Keratinocyte (primary cell): ENCODE data around the gene CCDC88B. TPM values are rescaled to one million over a fixed set of nuclear protein-coding genes. Genes with fewer than 3 reads are reported as not detected.

Experiments
- DNase-seq: peaks from one replicate; pipeline ENCODE4 v3.0.0-alpha.2; 2011; ENCODE audit warnings: low read depth, missing footprints, low spot score
- FAIRE-seq: peaks from 2 replicates; lab custom pipeline; 2011; peaks lifted over from hg19 to GRCh38; lab: Jason Lieb, UNC
- H2AFZ ChIP-seq: 2 replicates; pipeline ENCODE4 v1.6.0; 2012; ENCODE audit warnings: low read length, control low read depth, inconsistent platforms; ENCODE audit not compliant: control insufficient read depth
- H3K27ac ChIP-seq: 2 replicates; pipeline ENCODE4 v1.5.1; 2011; ENCODE audit warnings: low read length; ENCODE audit not compliant: control insufficient read depth, insufficient read depth
- H3K27me3 ChIP-seq: 3 replicates; pipeline ENCODE4 v1.6.0; 2011; ENCODE audit warnings: low read length; ENCODE audit not compliant: control insufficient read depth, insufficient read depth; ENCODE audit errors: extremely low read depth
- H3K36me3 ChIP-seq, 2 experiments: 2 replicates in 1 of 2; 3 replicates in 1 of 2; pipeline ENCODE4 v1.5.1; 2011; ENCODE audit warnings: low read length in 2 of 2, mild to moderate bottlenecking in 1 of 2; ENCODE audit not compliant: control insufficient read depth in 2 of 2, insufficient read depth in 2 of 2; ENCODE audit errors: extremely low read depth in 1 of 2
- H3K4me1 ChIP-seq: 3 replicates; pipeline ENCODE4 v1.5.1; 2011; ENCODE audit warnings: low read length; ENCODE audit not compliant: control insufficient read depth, insufficient read depth; ENCODE audit errors: extremely low read depth
- H3K4me2 ChIP-seq: 3 replicates; pipeline ENCODE4 v1.6.0; 2011; ENCODE audit warnings: low read depth, low read length; ENCODE audit not compliant: control insufficient read depth, insufficient read depth; ENCODE audit errors: extremely low read depth
- H3K4me3 ChIP-seq, 3 experiments: fragments of 200-600 bp in 1 of 3; sonication (generic) in 1 of 3; 2 replicates in 2 of 3; 3 replicates in 1 of 3; pipeline ENCODE4 v1.5.1; 2011 to 2016; ENCODE audit warnings: low read length in 3 of 3, mild to moderate bottlenecking in 3 of 3, control low read depth in 2 of 3, inconsistent platforms in 1 of 3, low read depth in 1 of 3, mixed read lengths in 1 of 3, mixed run types in 1 of 3, moderate library complexity in 1 of 3; ENCODE audit not compliant: control insufficient read depth in 2 of 3, insufficient read depth in 2 of 3; ENCODE audit errors: extremely low read depth in 1 of 3
- H3K79me2 ChIP-seq: 2 replicates; pipeline ENCODE4 v1.6.0; 2012; ENCODE audit warnings: low read length; ENCODE audit not compliant: control insufficient read depth, insufficient read depth
- H3K9ac ChIP-seq: 3 replicates; pipeline ENCODE4 v1.6.0; 2011; ENCODE audit warnings: low read length; ENCODE audit not compliant: control insufficient read depth, insufficient read depth; ENCODE audit errors: extremely low read depth
- H3K9me1 ChIP-seq: 3 replicates; pipeline ENCODE4 v1.6.0; 2011; ENCODE audit warnings: low read length; ENCODE audit not compliant: control insufficient read depth, insufficient read depth; ENCODE audit errors: extremely low read depth
- H3K9me3 ChIP-seq: 2 replicates; pipeline ENCODE4 v1.5.1; 2012; ENCODE audit warnings: low read depth, low read length; ENCODE audit not compliant: control insufficient read depth
- H4K20me1 ChIP-seq: 3 replicates; pipeline ENCODE4 v1.6.0; 2011; ENCODE audit warnings: low read length; ENCODE audit not compliant: control insufficient read depth, insufficient read depth; ENCODE audit errors: extremely low read depth
- EZH2 ChIP-seq: IDR thresholded peaks from one replicate; pipeline ENCODE4 v1.6.1; 2012; ENCODE audit warnings: inconsistent platforms, mild to moderate bottlenecking, low read length, moderate library complexity
- dilution Hi-C: fragments of 300-500 bp; cut with MboI; formaldehyde crosslinking; loops from one replicate; pipeline ENCODE4 v1.7.0; 2020; ENCODE audit warnings: low sequenced_read_pairs; ENCODE audit not compliant: extremely low pct_ligation_motif_present
- polyA plus RNA-seq, 5 experiments: library from polyadenylated mRNA; depleted of rRNA in 3 of 5; stranded (reverse) in 3 of 5; stranded (forward) in 1 of 5; unstranded in 1 of 5; fragments of >200 nt; gene quantifications; 1 replicate in 1 of 5; 2 replicates in 3 of 5; 3 replicates in 1 of 5; pipeline versions ENCODE4 v1.2.1 to v1.2.3, GENCODE V29; 2011 to 2012; ENCODE audit warnings: missing spikeins in 2 of 5, low read depth in 1 of 5, low replicate concordance in 1 of 5
- TF ChIP-seq, protein P1 (sequence below), 3 experiments: IDR thresholded peaks in 1 of 3; conservative IDR thresholded peaks in 1 of 3; optimal IDR thresholded peaks in 1 of 3; 2 replicates in 2 of 3; 3 replicates in 1 of 3; pipeline versions ENCODE3 to v1.5.1; 2011; ENCODE audit warnings: low read length in 3 of 3, mild to moderate bottlenecking in 3 of 3, moderate library complexity in 2 of 3, control low read depth in 1 of 3, inconsistent platforms in 1 of 3; ENCODE audit not compliant: insufficient read depth in 2 of 3; ENCODE audit errors: extremely low read depth in 1 of 3

The CCDC88B gene
- polyA plus RNA-seq, 1 donor (not counting 4 experiments of a cell fraction or from before 2014, with no cell fraction given), result 3.7 TPM

DNA sequence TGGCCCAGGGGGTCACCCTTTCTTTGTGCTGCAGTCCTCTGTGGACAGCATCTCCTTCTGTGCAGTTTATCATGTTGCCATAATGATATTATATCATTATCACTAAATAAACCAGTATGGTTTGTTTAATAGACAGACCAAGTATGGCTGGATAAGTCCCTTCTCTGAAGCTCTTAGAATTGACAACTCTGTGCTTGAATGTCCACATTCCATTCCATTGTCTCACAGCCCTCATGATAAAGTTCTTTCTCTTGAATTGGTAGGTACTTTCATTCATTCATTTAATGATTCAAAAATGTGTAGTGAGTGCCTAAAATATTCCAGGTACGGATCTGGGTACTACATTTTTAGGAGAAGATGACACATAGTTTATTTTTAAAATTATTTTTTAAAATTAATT lies 26.7 kb downstream of the CCDC88B start:
- Histone ChIP-seq H2AFZ (no peak overlapping the region), H4K20me1 (peaks cover 9% of the 10 kb centered on the region), H3K27ac (no peak overlapping the region), H3K79me2 (peaks cover 14% of the 10 kb centered on the region), H3K9ac (no peak overlapping the region), H3K27me3 (no peaks in the 10 kb centered on the region), H3K9me3 (no peaks in the 10 kb centered on the region), H3K4me3 (no peak overlapping the region), H3K4me1 (peaks cover 7% of the 10 kb centered on the region), H3K36me3 (peaks cover 40% of the 10 kb centered on the region in 2 experiments), H3K9me1 (no peaks in the 10 kb centered on the region), H3K4me2 (no peak overlapping the region)
- dilution Hi-C loops, result no loop called here
- FAIRE-seq (peak; percentile 69), DNase-seq (no peak)
- TF ChIP-seq, protein P1, sequence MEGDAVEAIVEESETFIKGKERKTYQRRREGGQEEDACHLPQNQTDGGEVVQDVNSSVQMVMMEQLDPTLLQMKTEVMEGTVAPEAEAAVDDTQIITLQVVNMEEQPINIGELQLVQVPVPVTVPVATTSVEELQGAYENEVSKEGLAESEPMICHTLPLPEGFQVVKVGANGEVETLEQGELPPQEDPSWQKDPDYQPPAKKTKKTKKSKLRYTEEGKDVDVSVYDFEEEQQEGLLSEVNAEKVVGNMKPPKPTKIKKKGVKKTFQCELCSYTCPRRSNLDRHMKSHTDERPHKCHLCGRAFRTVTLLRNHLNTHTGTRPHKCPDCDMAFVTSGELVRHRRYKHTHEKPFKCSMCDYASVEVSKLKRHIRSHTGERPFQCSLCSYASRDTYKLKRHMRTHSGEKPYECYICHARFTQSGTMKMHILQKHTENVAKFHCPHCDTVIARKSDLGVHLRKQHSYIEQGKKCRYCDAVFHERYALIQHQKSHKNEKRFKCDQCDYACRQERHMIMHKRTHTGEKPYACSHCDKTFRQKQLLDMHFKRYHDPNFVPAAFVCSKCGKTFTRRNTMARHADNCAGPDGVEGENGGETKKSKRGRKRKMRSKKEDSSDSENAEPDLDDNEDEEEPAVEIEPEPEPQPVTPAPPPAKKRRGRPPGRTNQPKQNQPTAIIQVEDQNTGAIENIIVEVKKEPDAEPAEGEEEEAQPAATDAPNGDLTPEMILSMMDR (optimal IDR thresholded peaks at IDR 0.05 in 1 of 3, IDR thresholded peaks at IDR 0.05 in 1 of 3, conservative IDR thresholded peaks at IDR 0.05 in 1 of 3; ENCODE audit: extremely low read depth in 1 of 3, insufficient read depth in 2 of 3, low read length in 3 of 3), result no peak
- no peak for TF ChIP-seq EZH2

DNA sequence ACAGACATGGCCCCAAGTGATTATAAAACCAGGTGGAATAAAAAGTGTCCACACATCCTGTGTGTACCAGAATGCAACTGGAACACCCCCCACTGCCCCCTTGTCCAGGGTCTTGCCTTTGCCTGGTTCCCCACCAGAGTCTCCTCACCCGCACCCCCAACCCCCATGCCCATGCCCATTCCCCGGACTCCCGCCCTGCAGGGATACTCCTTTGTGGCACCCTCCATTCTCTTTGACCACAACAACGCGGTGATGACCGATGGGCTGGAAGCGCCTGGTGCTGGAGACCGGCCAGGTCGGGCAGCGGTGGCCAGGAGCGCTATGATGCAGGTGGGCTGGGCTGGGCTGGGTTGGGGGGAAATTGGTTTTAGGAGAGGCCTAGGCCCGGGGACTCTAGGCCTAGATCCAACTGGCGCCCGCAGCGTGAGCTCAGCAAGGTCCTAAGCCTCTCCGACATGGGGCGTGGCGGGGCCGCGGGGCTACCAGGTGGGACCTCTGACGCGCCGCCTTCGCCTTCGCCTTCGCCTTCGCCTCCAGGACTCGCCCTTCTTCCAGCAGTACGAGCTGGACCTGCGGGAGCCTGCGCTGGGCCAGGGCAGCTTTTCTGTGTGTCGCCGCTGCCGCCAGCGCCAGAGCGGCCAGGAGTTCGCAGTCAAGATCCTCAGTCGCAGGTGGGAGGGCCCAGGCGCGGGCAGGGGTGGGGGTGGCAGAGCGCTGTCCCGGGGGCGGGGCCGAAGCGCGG lies 28.1 kb downstream of the CCDC88B start:
- FAIRE-seq (no peak), DNase-seq (no peak)
- Histone ChIP-seq H3K36me3 (peaks cover 28 to 33% of the 10 kb centered on the region in 2 experiments), H3K27me3 (no peaks in the 10 kb centered on the region), H3K9ac (no peak overlapping the region), H3K4me3 (no peak overlapping the region), H3K27ac (no peak overlapping the region), H2AFZ (no peak overlapping the region), H3K9me1 (no peaks in the 10 kb centered on the region), H3K4me2 (no peak overlapping the region), H4K20me1 (peaks cover 9% of the 10 kb centered on the region), H3K9me3 (no peaks in the 10 kb centered on the region), H3K4me1 (peaks cover 7% of the 10 kb centered on the region), H3K79me2 (peaks cover 7% of the 10 kb centered on the region)
- dilution Hi-C loops, result no loop called here
- TF ChIP-seq, protein P1 (optimal IDR thresholded peaks at IDR 0.05 in 1 of 3, IDR thresholded peaks at IDR 0.05 in 1 of 3, conservative IDR thresholded peaks at IDR 0.05 in 1 of 3; ENCODE audit: extremely low read depth in 1 of 3, insufficient read depth in 2 of 3, low read length in 3 of 3), result no peak
